Left forelimb (tissue), 1 donor: ENCODE measurements around the gene PFKFB4.
A peak's percentile ranks its signal among the peaks of the same experiment; 100 is the strongest.
"Not testable (repeated sequence)": the region's sequence is repeated elsewhere in the genome, so short reads cannot be mapped to it uniquely, and the experiment has no call there.

Experiments used
- DNase-seq: peaks from one replicate; pipeline ENCODE4 v3.0.0-alpha.2; 2018; ENCODE audit warnings: low spot score

PFKFB4 gene

DNA sequence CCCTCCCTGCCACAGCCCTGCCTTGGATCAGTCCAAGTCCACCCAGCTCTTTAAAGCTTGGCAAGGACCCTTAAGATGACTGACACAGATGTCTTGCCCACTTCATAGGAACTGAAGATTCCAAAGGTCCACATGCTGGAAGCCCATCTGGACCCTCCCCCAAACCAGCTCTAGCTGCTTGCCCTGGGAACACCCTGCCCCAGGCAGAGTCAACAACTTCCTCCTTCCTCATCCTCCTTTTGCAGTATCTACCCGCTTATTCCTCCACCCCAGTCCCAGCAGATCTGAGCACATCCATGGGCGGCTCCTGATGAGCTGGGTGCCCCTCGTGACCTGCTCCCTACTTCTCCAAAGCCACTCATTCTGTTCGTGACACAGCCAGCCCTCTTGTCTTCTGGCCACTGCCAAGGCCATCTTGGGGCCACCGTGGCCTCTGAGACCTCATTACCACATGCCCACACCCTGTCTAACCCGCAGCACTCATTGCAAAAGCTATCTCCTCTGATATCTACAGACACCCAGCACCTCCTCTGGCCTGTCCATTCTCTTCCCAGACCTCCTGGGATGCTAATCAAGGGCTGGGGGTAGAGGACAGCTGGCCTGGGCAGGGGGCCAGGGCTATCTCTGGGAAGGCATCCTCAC is 2.0 kb upstream of the PFKFB4 start:
- no peak for DNase-seq

DNA sequence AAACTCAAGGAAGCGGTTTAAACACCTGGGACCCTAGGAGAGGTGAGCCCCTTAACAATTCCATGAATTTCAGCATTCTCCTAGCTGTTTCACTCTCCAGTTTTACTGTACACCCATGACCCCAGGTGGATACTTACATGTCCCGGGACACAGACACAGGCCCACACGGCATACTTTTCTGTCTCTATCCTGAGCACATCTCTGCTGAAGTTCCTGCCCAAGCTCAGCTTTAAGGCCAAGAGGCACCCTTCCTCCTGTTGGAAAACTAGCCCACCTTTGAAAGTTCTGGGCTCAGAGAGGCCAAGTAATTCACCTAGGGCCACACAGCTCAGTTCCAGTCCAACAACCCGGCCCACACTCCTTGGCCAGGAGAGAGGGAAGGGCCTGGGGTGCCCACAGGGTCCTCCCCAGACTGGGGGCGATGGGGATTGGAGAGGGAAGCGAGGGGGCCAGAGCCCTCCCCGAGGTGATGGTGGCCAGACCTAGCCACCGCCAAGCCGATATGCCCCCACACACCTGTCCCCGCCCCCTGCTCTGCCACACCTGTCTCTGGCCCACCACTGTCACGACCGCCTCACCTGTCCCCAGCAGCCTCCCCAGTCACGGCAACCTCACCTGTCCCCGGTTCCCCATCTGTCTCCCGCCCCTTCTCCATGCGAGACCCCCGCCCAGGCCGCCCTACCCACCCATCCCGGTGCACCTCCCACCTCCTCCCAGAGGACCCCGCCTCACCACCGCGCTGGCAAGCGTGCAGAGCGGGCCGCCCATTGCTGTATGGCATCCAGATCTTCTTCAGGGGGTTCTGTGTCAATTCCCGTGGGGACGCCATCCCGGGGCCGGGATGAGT is 431 bp downstream of the PFKFB4 start:
- no peak for DNase-seq

DNA sequence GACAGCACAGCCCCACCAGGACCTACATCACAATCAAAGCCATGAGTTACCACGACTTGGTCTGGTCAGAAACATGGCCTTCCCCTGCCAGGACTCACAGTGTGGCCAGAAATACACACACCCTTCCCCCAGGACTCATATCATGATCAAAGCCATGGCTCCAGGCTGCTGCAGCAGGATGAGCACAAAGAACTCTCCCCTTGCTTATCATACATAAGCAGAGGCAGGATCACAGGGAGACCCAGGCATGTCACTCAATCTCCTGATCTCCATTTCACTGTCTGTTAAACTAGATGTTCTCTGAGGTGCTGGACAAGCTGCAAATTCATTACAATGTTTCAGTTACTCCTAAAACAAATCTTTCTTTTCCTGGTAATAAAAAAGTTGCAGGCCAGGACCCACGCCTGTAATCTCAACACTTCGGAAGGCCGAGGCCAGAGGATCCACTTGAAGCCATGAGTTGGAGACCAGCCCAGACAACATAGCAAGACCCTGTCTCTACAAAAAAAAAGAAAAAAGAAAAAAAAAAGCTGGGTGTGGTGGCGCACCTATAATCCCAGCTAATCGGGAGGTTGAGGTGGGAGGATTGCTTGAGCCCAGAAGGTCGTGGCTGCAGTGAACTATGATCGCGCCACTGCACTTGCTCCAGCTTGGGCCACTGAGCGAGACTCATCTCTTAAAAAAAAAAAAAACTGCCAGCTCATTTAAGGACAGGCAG is 1.2 kb downstream of the PFKFB4 start:
- no peak for DNase-seq

DNA sequence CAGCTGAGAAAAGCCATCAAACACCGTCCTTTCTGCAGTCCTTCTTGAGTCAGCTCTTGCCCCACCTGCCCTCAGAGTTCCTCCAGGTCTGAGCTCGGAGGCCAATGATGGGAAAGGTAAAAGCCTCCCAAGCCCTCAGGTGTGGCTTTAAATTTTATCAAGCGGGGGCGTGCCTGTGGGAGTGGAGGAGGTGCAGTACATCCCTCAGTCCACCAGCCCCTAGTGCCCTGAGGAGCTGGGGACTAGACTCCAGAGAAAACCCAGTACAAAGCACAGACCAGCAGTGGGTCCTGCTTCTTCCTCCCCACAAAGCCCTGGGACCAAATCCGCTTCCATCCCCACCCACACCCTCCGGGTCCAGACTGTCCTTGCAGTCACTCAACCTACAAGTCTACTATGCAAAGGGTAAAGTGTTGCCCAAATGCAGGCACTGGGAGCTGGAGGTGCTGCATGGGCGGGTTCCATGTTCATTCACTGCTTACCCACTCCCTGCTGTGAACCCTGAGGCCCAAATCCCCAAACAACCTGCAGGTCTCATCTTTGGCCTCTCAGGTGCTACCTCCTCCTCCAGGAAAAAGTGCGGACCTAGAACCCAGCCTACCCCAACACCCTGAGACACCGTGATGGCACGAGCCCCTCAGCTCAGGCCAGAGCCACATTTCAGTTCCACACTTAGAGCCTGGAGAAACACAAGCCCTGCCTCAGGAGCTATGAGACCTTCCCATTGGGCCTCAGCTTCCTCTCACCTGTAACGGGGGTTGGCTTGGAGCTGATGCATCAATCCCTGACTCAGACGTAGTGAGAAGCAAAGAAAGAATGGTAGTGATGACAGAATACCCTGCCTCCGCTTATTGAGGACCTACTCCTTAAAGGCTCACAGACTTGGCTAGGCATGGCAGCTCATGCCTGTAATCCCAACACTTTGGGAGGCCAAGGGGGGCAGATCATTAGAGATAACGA is 2.4 kb downstream of the PFKFB4 start:
- DNase-seq = no peak

GRCh38 chr3:48553361-48553760 is 3.2 kb downstream of the PFKFB4 start:
- DNase-seq = no peak

DNA sequence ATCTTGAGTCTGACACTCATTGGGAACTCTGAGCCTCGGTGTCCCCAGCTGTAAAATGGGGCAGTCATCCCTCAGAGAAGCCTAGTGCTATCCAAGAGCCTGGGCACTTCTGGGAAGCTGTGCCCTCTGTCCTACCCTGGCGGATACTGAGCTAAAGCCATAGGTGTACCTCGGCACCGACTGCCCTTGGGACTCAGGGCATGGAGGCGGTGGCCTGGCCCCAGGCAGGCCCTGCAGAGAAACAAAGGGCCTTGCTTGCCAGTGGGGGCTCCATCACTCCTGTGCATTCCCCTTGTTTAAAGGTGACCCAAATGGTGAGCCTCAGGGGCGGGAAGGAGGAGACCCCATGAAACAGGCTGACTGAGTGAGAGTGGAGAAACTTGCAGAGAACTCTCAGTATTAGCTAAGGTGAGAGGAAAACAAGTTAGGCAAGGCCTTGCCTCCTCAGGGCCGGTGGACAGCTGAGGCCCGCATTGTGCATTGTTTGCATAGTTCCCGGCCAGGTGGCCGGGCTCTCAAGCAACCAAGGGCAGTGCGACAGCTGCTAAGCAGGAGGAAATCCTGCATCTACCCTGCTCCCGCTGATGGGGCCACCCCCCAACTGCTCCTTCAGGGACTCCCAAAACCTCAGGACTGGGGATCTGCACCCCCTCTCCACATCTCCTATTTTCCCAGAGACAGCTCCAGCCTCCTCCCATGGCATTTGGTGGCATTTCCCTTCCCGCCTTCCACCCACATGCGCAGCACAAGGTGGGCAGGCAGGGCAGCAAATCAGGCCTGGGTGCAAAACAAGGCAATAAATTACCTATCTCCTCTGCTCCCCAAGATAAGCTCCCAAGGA is 4.3 kb downstream of the PFKFB4 start:
- DNase-seq = no peak

GRCh38 chr3:48551651-48552050 is 5.0 kb downstream of the PFKFB4 start:
- not testable (repeated sequence) for DNase-seq

DNA sequence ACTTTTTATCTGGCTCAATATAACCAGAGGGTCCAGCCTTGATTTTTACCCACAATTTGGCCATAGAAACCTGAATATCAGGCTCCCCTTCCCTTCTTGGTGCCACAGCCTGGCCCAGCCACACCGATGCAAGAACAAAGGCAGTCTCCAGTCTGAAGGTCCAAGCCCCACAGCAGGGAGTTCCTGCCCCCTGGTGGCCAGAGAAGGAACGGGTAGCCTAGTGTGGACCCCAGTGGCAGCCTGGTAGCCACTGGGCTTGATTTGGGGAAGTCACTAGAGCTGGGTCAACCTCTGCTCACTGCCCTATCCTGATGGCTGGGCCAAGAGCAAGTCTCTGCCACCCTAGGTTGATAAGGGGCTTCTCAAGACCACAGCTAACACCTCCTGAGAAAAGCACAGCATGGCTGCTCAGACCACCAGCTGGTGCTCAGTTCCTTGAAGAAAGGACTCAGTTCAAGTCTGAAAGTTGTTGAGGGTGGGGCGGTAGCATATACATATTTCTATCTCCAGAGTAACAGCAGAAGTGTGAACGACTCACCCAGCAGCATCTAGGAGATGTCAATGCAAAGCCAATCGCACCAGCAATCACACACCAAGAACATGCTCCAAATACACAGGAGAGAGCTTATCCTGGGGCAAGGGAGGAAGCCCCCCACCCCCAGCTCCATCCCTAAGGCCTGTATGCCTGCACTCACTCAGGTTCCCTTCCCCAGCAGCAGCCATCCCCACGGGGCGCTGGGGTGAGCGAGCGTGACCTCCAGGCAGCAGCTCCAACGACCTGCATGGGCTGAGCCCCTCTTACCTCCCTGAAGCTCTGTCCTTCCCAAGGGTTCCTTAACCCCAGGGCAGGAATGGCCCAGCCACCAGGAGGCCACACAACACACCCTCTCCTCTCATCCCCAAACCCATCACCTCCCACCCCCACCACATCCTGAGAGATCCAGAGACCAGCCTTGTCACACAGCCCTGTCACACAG is 7.6 kb downstream of the PFKFB4 start:
- peak; percentile 83 for DNase-seq

- no peak for DNase-seq
Observed at GRCh38 chr3:48548126-48548525, 8.5 kb downstream of the PFKFB4 start.

GRCh38 chr3:48546203-48546829 is 10.3 kb downstream of the PFKFB4 start:
- DNase-seq = no peak

GRCh38 chr3:48544141-48544540 is 12.5 kb downstream of the PFKFB4 start:
- no peak for DNase-seq

- no peak for DNase-seq
Observed at GRCh38 chr3:48543271-48543866, 13.2 kb downstream of the PFKFB4 start.

- no peak for DNase-seq
Observed at GRCh38 chr3:48538451-48538850, 18.2 kb downstream of the PFKFB4 start.

GRCh38 chr3:48536785-48537184 is 19.8 kb downstream of the PFKFB4 start:
- DNase-seq = no peak

DNA sequence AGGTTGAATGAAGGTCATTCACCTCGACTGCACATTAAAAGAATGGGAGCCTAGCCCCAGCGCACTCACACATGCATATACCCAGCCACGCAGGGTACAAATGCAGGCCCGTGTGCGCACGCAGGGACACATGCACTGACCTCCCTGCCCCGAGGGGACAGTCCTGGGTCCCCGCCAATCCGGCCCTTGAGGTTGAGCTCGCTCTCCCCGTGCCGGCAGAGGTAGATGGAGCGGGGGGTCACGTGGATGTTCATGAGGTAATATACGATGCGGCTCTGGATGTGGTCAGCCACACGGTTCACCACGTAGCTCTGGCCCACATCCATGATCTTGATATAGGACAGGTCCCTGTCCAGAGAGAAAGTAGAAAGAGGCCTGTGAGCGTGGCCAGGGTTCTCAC is 20.5 kb downstream of the PFKFB4 start:
- DNase-seq = no peak

DNA sequence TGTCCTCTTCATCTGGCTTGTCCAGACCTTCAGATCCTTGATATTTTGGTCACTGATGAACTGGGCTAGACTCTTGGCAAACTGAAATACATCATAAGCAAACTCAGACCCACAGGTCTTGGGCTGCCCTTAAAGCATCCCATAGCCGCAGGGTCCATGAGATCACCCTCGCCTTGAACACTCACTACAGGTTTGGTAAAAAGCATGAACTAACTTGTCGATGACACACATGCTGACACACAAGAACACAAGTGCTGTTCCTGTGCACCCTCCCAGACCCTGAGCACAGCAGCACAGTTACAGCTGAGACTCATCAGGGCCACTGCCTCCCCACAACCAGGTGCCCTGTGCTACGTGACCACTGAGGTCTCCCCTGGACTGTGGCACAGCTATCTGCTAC is 21.0 kb downstream of the PFKFB4 start:
- DNase-seq = no peak

DNA sequence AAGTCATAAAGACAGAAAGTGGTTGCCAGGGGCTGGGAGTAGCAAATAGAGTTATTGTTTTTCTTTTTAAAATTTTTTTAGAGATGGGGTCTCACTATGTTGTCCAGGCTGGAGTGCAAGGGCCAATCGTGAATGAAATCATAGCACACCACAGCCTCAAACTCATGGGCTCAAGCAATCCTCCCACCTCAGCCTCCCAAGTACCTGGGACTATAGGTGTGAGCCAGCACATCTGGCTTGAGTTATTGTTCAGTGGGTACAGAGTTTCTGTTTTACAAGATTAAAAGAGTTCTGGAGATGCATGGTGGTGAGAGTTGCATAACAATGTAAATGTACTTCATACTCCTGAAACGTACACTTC is 23.6 kb downstream of the PFKFB4 start:
- no peak for DNase-seq

DNA sequence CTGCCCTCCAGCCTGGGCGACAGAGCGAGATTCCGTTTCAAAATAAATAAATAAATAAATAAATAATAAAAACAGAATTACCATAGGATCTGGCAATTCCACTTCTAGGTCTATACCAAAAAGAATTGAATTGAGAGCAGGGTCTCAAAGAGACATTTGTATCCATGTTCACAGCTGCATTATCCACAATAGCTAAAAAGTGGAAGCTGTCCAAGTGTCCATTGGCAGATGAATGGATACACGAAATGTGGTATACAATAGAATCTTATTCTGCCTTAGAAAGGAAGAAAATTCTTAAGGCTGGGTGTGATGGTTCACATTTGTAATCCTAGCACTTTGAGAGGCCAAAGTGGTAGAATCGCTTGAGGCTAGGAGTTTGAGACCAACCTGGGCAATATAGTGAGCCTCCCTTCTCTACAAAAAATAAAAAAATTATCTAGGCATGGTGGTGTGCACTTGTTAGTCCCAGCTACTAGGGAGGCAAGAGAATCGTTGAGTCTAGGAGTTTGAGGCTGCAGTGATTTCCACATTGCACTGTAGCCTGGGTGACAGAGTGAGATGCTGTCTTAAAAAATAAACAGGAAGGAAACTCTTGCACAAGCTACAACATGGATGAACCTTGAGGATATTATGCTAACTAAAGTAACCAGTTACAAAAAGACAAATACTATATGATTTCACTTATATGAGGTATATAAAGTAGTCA is 24.2 kb downstream of the PFKFB4 start:
- no peak for DNase-seq
